Subcutaneous abdominal adipose tissue (tissue), 5 donors: ENCODE measurements around the gene PARD6G.
"Not testable (repeated sequence)": the region's sequence is repeated elsewhere in the genome, so short reads cannot be mapped to it uniquely, and the experiment has no call there.

ENCODE experiments used
- H3K27ac ChIP-seq: one replicate; pipeline ENCODE4 v1.7.0; 2013; ENCODE audit warnings: low read depth, mild to moderate bottlenecking, inconsistent platforms, low read length, moderate library complexity
- H3K27me3 ChIP-seq, 5 donors: one replicate each; pipeline ENCODE4 v1.7.0; 2013; ENCODE audit warnings: low read length in 5 of 5, inconsistent platforms in 1 of 5; ENCODE audit not compliant: control insufficient read depth in 5 of 5, insufficient read depth in 4 of 5
- H3K36me3 ChIP-seq, 5 donors: one replicate each; pipeline ENCODE4 v1.7.0; 2013; ENCODE audit warnings: low read length in 5 of 5; ENCODE audit not compliant: control insufficient read depth in 5 of 5, insufficient read depth in 5 of 5
- H3K4me1 ChIP-seq, 5 donors: one replicate each; pipeline ENCODE4 v1.7.0; 2013; ENCODE audit warnings: low read length in 5 of 5, mild to moderate bottlenecking in 3 of 5, moderate library complexity in 1 of 5; ENCODE audit not compliant: control insufficient read depth in 5 of 5, insufficient read depth in 5 of 5
- H3K4me3 ChIP-seq, 5 donors: one replicate each; pipeline ENCODE4 v1.7.0; 2013; ENCODE audit warnings: low read length in 5 of 5, low read depth in 1 of 5
- H3K9ac ChIP-seq, 5 donors: one replicate each; pipeline ENCODE4 v1.7.0; 2013; ENCODE audit warnings: low read length in 5 of 5, mild to moderate bottlenecking in 4 of 5, moderate library complexity in 3 of 5
- H3K9me3 ChIP-seq, 5 donors: one replicate each; pipeline ENCODE4 v1.7.0; 2013; ENCODE audit warnings: low read length in 5 of 5; ENCODE audit not compliant: control insufficient read depth in 5 of 5
- donor health status: healthy.
- donor health status: healthy.
- donor health status: healthy.
- donor health status: healthy.
- donor health status: healthy.

The PARD6G gene

GRCh38 chr18:80247393-80247841 lies at the start of gene PARD6G:
Gene PARD6G (minus strand): TSS chr18:80247514. CDS start chr18:80247348, 166 bp downstream.
- peaks cover 0 to 3% (median 0%) of the 10 kb centered on the region in 5 donors for H3K27me3 ChIP-seq
- no peak within 1 kb of the TSS for H3K27ac ChIP-seq
- peaks cover 0 to 17% (median 14%) of the 10 kb centered on the region in 5 donors for H3K4me1 ChIP-seq
- peak within 1 kb of the TSS; percentile 51 to 73 (median 67) for H3K4me3 ChIP-seq
- no peaks in the 10 kb centered on the region for H3K36me3 ChIP-seq
- peak within 1 kb of the TSS in 3 of 5 donors; percentile 40 to 59 (median 49) for H3K9ac ChIP-seq
- H3K9me3 ChIP-seq: no peaks in the 10 kb centered on the region

GRCh38 chr18:80262241-80263033 lies 15.1 kb upstream of the PARD6G start:
- H3K36me3 ChIP-seq, H3K4me1 ChIP-seq, H3K9me3 ChIP-seq, H3K27ac ChIP-seq, H3K27me3 ChIP-seq, H3K9ac ChIP-seq, H3K4me3 ChIP-seq: not testable (repeated sequence)

- H3K9ac ChIP-seq: no peak overlapping the region
- H3K4me1 ChIP-seq: no peaks in the 10 kb centered on the region
- no peaks in the 10 kb centered on the region for H3K36me3 ChIP-seq
- no peak overlapping the region for H3K27ac ChIP-seq
- no peak overlapping the region for H3K4me3 ChIP-seq
- peaks cover 0 to 4% (median 0%) of the 10 kb centered on the region in 5 donors for H3K9me3 ChIP-seq
- no peaks in the 10 kb centered on the region for H3K27me3 ChIP-seq
Measured at GRCh38 chr18:80259610-80260009, 12.3 kb upstream of the PARD6G start.

- Histone ChIP-seq H3K4me1 (no peaks in the 10 kb centered on the region), H3K27ac (no peak overlapping the region), H3K36me3 (no peaks in the 10 kb centered on the region), H3K9ac (no peak overlapping the region), H3K9me3 (peaks cover 0 to 4% (median 0%) of the 10 kb centered on the region in 5 donors), H3K4me3 (no peak overlapping the region), H3K27me3 (no peaks in the 10 kb centered on the region)
Measured at GRCh38 chr18:80258640-80259039, 11.3 kb upstream of the PARD6G start.

- not testable (repeated sequence) for H3K4me1 ChIP-seq, H3K9ac ChIP-seq, H3K27ac ChIP-seq, H3K27me3 ChIP-seq, H3K36me3 ChIP-seq, H3K4me3 ChIP-seq, H3K9me3 ChIP-seq
Measured at GRCh38 chr18:80257579-80258543, 10.5 kb upstream of the PARD6G start.

- H3K4me3 ChIP-seq: no peak overlapping the region
- H3K36me3 ChIP-seq: no peaks in the 10 kb centered on the region
- H3K27me3 ChIP-seq: no peaks in the 10 kb centered on the region
- no peak overlapping the region for H3K27ac ChIP-seq
- no peak overlapping the region for H3K9ac ChIP-seq
- no peaks in the 10 kb centered on the region for H3K4me1 ChIP-seq
- peaks cover 0 to 4% (median 0%) of the 10 kb centered on the region in 5 donors for H3K9me3 ChIP-seq
Measured at GRCh38 chr18:80254971-80255500, 7.7 kb upstream of the PARD6G start.

- H3K4me3 ChIP-seq: no peak overlapping the region
- peaks cover 0 to 4% (median 0%) of the 10 kb centered on the region in 5 donors for H3K9me3 ChIP-seq
- H3K4me1 ChIP-seq: no peaks in the 10 kb centered on the region
- no peaks in the 10 kb centered on the region for H3K36me3 ChIP-seq
- H3K27me3 ChIP-seq: no peaks in the 10 kb centered on the region
- H3K9ac ChIP-seq: no peak overlapping the region
- no peak overlapping the region for H3K27ac ChIP-seq
Measured at GRCh38 chr18:80253871-80254492, 6.7 kb upstream of the PARD6G start.

GRCh38 chr18:80253236-80253635 lies 5.9 kb upstream of the PARD6G start:
- no peak overlapping the region for H3K27ac ChIP-seq
- H3K4me3 ChIP-seq: no peak overlapping the region
- no peak overlapping the region for H3K9ac ChIP-seq
- no peaks in the 10 kb centered on the region for H3K4me1 ChIP-seq
- H3K9me3 ChIP-seq: peaks cover 0 to 4% (median 0%) of the 10 kb centered on the region in 5 donors
- H3K27me3 ChIP-seq: no peaks in the 10 kb centered on the region
- no peaks in the 10 kb centered on the region for H3K36me3 ChIP-seq

- Histone ChIP-seq H3K27me3 (no peaks in the 10 kb centered on the region), H3K4me3 (no peak overlapping the region), H3K27ac (no peak overlapping the region), H3K4me1 (peaks cover 0 to 5% (median 4%) of the 10 kb centered on the region in 5 donors), H3K9ac (no peak overlapping the region), H3K9me3 (peaks cover 0 to 4% (median 0%) of the 10 kb centered on the region in 5 donors), H3K36me3 (no peaks in the 10 kb centered on the region)
Measured at GRCh38 chr18:80252136-80252535, 4.8 kb upstream of the PARD6G start.
